NB4 (cell line): Measurements from ENCODE around the gene ARSK.

Experiments used
- DNase-seq: peaks from one replicate; pipeline ENCODE4 v3.0.0; 2010; ENCODE audit warnings: low read depth
- H3K4me3 ChIP-seq: one replicate; pipeline ENCODE4 v1.5.1; 2011; ENCODE audit warnings: mild to moderate bottlenecking, low read depth, low read length, moderate library complexity
- CTCF ChIP-seq: IDR thresholded peaks from one replicate; pipeline ENCODE4 v1.5.1; 2012; ENCODE audit warnings: low read depth, low read length
- MYC ChIP-seq: IDR thresholded peaks from 2 replicates; pipeline ENCODE4 v1.6.1; 2011; ENCODE audit warnings: low read depth, low read length
- POLR2A ChIP-seq: IDR thresholded peaks from 2 replicates; pipeline ENCODE4 v1.6.1; 2011; ENCODE audit warnings: mild to moderate bottlenecking; ENCODE audit not compliant: insufficient read length; ENCODE audit errors: extremely low read depth
- TF ChIP-seq, protein P1 (sequence below): IDR thresholded peaks from 2 replicates; pipeline ENCODE4 v1.6.1; 2011; ENCODE audit warnings: low read depth, low read length

Gene ARSK

GRCh38 chr5:95621839-95622629 lies 67.1 kb downstream of the ARSK start:
- DNase-seq = peak; percentile 59
- TF ChIP-seq CTCF = no peak
- no peak for TF ChIP-seq POLR2A
- TF ChIP-seq MYC = no peak
- TF ChIP-seq, protein P1, sequence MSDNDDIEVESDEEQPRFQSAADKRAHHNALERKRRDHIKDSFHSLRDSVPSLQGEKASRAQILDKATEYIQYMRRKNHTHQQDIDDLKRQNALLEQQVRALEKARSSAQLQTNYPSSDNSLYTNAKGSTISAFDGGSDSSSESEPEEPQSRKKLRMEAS = no peak
- H3K4me3 ChIP-seq = no peak overlapping the region

DNA sequence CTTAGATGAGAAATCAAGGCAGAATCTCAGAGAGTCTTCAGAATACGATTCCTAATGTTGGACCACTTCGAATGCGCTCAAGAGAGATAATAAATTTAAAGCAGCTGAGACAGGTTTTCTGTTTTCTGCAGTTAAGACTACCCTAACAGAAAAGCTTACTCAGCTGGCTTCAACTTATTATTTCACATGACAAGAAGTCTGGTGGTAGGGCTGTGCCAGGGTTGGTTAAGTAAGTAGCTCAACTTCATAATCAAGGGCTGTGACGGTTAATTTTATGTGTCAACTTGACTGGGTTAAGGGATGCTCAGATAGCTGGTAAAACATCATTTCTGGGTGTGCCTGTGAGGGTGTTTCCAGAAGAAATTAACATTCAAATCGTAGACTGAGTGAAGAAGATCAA lies 68.8 kb downstream of the ARSK start:
- TF ChIP-seq POLR2A (no peak), MYC (no peak), CTCF (no peak)
- TF ChIP-seq, protein P1 = no peak
- no peak overlapping the region for H3K4me3 ChIP-seq
- DNase-seq = no peak

- no peak overlapping the region for H3K4me3 ChIP-seq
- TF ChIP-seq POLR2A (no peak), CTCF (no peak), MYC (no peak)
- TF ChIP-seq, protein P1 = no peak
- DNase-seq = no peak
These were observed 69.5 kb downstream of the ARSK start for GRCh38 chr5:95624368-95624767.

DNA sequence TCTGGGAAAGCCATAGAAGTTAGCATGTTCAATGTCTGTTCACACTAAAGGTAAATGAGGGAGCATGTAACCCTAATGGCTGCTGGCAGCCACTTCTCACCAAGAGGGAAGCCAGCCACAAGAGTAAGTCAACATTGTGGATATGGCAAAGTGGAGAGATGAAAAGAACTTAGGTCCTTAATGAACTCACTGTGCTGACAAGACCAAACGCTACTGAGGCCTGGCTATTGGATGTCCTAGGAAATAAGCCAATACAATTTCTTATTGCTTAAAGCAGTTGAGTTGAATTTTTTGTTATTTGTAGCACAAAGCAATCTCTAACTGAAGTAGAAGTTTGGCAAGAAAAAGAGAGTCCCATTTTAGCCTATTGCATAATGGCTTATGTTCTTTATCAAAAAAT lies 71.8 kb downstream of the ARSK start:
- TF ChIP-seq CTCF (no peak), MYC (no peak), POLR2A (no peak)
- TF ChIP-seq, protein P1 = no peak
- no peak for DNase-seq
- H3K4me3 ChIP-seq = no peak overlapping the region

GRCh38 chr5:95627971-95628810 lies 73.3 kb downstream of the ARSK start:
- TF ChIP-seq POLR2A = no peak
- no peak for TF ChIP-seq MYC
- TF ChIP-seq, protein P1 = no peak
- no peak for TF ChIP-seq CTCF

More at GRCh38 chr5:95627971-95628810, 73.3 kb downstream of the ARSK start:
- no peak for DNase-seq
- no peak overlapping the region for H3K4me3 ChIP-seq
